PC-9 (cell line): ENCODE results near the gene EOGT.

Source experiments
- EZH2 ChIP-seq: fragments of 200-600 bp; sonication (generic); IDR thresholded peaks from 2 replicates; pipeline ENCODE4 v1.8.0; 2017; ENCODE audit warnings: antibody characterized with exemption, low read depth
- TF ChIP-seq, protein P1 (sequence below): fragments of 200-600 bp; sonication (generic); conservative IDR thresholded peaks from 2 replicates; pipeline ENCODE4 v1.6.1; 2017; ENCODE audit warnings: mixed run types, antibody characterized with exemption, mild to moderate bottlenecking, moderate library complexity

DNA sequence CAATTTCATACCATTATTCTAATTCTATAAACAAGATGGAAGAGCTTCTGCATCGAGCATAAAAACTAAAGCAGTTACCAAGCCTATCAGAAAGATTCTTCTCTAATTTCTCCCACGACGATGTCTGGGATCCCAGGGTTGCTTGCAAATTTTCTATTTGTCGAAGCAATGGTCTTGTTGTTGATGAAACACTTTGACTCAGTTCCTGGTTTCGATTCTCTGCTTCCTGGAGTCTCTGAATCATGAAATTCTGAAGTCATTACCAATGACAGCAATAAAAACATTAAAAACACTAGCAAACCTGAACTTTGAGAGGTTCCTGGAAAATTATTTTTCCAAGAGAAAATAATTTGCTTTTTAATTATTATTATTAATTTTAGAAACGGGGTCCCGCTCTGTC is 20.0 kb upstream of the EOGT start:
- TF ChIP-seq, protein P1, sequence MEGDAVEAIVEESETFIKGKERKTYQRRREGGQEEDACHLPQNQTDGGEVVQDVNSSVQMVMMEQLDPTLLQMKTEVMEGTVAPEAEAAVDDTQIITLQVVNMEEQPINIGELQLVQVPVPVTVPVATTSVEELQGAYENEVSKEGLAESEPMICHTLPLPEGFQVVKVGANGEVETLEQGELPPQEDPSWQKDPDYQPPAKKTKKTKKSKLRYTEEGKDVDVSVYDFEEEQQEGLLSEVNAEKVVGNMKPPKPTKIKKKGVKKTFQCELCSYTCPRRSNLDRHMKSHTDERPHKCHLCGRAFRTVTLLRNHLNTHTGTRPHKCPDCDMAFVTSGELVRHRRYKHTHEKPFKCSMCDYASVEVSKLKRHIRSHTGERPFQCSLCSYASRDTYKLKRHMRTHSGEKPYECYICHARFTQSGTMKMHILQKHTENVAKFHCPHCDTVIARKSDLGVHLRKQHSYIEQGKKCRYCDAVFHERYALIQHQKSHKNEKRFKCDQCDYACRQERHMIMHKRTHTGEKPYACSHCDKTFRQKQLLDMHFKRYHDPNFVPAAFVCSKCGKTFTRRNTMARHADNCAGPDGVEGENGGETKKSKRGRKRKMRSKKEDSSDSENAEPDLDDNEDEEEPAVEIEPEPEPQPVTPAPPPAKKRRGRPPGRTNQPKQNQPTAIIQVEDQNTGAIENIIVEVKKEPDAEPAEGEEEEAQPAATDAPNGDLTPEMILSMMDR: no peak
- TF ChIP-seq EZH2: no peak
